Testis (tissue), 3 donors: ENCODE measurements around the gene SYT12. TPM values are rescaled to one million over a fixed set of nuclear protein-coding genes. Genes with fewer than 3 reads are reported as not detected.

ENCODE experiments used
- DNase-seq: peaks from one replicate; pipeline ENCODE4 v3.0.0-alpha.2; 2019
- H3K27ac ChIP-seq, 2 donors: fragments of 200-600 bp; sonication (generic); one replicate each; pipeline ENCODE4 v1.5.1; 2019
- H3K27me3 ChIP-seq: fragments of 200-600 bp; sonication (generic); one replicate; pipeline ENCODE4 v1.5.1; 2019
- H3K36me3 ChIP-seq: fragments of 200-600 bp; sonication (generic); one replicate; pipeline ENCODE4 v1.5.1; 2017; ENCODE audit warnings: low read depth; ENCODE audit errors: missing control alignments
- H3K4me1 ChIP-seq: fragments of 200-600 bp; sonication (generic); one replicate; pipeline ENCODE4 v1.5.1; 2019
- H3K4me3 ChIP-seq, 2 donors: fragments of 200-600 bp; sonication (generic); one replicate each; pipeline ENCODE4 v1.5.1; 2017 to 2019
- H3K9me3 ChIP-seq: fragments of 200-600 bp; sonication (generic); one replicate; pipeline ENCODE4 v1.5.1; 2017
- POLR2A ChIP-seq: fragments of 450-650 bp; IDR thresholded peaks from one replicate; pipeline ENCODE4 v1.6.1; 2017; ENCODE audit warnings: antibody characterized with exemption, mild to moderate bottlenecking, moderate library complexity
- WGBS, 2 donors: methylation state at CpG; one replicate each; pipeline ENCODE4 v1.1.5; 2018; 5-methylcytosine and 5-hydroxymethylcytosine counted together
- intact Hi-C: fragments of 100-400 bp; cut with DNase I; formaldehyde crosslinking; loops from one replicate; pipeline ENCODE4 v1.15.1; 2023; ENCODE audit warnings: low total_unique reads
- polyA plus RNA-seq: library from polyadenylated mRNA; stranded (reverse); fragments of 350-450 nt; fragmentation: Illumina TruSeq; extraction: RNeasy Lipid Tissue Mini Kit (QIAGEN cat#74804); gene quantifications from one replicate; pipeline ENCODE4 v1.2.3, GENCODE V29; 2014; ENCODE audit warnings: low read depth, low replicate concordance; ENCODE audit not compliant: insufficient read depth
- total RNA-seq, 2 donors: library from RNA; depleted of rRNA; stranded (reverse); fragments of >200 nt; gene quantifications; one replicate each; pipeline ENCODE4 v1.2.3, GENCODE V29; 2016
- TF ChIP-seq, protein P1 (sequence below), 3 experiments: fragments of 450-650 bp in 2 of 3; fragments of 200-600 bp in 1 of 3; sonication (generic) in 1 of 3; IDR thresholded peaks; one replicate each; pipeline ENCODE4 v1.5.1; 2016 to 2019; ENCODE audit warnings: antibody characterized with exemption in 3 of 3, mild to moderate bottlenecking in 2 of 3, moderate library complexity in 1 of 3

SYT12 gene
- total and polyA plus RNA-seq, 3 donors from 2014 or later: 3.4 to 4.2 (median 3.7) TPM

DNA sequence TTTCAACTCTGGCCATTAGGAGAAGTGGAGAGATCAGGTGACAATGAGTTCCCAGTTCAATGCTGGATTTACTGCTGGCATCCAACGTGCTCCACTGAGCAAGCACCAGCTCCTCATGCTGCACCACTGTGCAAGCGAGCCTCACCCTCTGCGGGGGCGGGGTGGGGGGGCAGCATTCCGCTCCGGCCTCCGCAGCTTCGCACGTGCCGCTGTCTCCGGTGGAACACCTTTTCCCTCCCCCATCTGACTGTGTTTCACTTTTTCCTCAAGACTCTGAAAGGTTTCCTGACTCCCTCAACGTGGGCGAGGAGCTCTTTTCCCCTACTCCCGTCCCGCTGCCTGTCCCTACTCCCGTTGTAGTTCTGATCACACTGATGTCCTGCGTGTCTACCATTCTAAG lies 32.9 kb downstream of the SYT12 start:
- Histone ChIP-seq H3K36me3 (no peaks in the 10 kb centered on the region), H3K4me1 (peaks cover 33% of the 10 kb centered on the region), H3K4me3 (peak overlapping the region in 1 of 2 donors; percentile 67), H3K9me3 (no peaks in the 10 kb centered on the region), H3K27ac (no peak overlapping the region), H3K27me3 (no peaks in the 10 kb centered on the region)
- intact Hi-C loops: no loop called here
- TF ChIP-seq, protein P1, sequence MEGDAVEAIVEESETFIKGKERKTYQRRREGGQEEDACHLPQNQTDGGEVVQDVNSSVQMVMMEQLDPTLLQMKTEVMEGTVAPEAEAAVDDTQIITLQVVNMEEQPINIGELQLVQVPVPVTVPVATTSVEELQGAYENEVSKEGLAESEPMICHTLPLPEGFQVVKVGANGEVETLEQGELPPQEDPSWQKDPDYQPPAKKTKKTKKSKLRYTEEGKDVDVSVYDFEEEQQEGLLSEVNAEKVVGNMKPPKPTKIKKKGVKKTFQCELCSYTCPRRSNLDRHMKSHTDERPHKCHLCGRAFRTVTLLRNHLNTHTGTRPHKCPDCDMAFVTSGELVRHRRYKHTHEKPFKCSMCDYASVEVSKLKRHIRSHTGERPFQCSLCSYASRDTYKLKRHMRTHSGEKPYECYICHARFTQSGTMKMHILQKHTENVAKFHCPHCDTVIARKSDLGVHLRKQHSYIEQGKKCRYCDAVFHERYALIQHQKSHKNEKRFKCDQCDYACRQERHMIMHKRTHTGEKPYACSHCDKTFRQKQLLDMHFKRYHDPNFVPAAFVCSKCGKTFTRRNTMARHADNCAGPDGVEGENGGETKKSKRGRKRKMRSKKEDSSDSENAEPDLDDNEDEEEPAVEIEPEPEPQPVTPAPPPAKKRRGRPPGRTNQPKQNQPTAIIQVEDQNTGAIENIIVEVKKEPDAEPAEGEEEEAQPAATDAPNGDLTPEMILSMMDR (IDR thresholded peaks at IDR 0.05): no peak
- no peak for TF ChIP-seq POLR2A
- 4 to 18% methylated on average over 15 to 17 of the region's 17 CpGs for WGBS, 2 donors
- DNase-seq: peak; percentile 37

DNA sequence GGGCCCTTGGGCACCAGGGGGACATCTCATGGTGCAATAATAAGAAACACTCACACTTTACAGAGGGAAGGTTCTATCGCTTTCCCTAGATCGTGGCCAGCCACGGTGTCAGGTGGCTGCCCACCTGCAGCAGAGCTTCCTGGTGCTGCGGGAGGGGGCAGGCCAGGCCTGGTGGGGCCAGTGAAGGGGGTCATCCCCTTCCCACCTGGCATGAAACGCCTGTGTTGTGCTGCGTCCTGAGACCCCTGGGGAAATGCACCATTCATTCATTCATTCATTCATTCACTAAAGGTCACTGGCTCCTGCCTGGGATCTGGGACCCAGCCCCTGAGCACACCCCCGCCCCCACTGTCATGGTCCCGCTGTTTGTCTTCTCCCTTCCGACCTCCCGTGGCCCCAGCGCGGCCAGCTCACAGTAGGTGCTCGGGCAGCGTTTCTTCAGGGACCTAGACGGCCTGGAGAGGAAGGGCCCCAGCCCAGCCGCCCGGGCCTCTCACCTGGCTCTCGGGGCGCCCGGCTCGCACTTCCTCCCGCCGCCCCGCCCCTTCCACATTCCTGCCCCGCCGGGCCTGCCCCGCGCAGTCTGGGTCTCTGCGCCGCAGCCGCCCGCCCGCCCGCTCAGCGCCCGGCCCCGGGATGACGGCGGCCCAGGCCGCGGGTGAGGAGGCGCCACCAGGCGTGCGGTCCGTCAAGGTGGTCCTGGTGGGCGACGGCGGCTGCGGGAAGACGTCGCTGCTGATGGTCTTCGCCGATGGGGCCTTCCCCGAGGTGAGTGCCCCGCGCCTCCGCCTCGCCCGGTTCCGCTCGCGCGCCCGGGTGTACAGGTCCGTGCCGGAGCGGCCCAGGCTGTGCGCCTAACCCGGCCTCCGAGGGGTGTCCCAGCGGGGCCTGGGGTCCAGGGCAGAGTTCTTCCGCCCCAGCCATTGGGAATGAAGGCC lies 33.6 kb downstream of the SYT12 start, which contains the start of gene RHOD:
Gene RHOD (plus strand): TSS at position 581 of the 938 bp plus-strand sequence. CDS start 56 bp downstream, at position 637.
- intact Hi-C loops: no loop called here
- no peaks in the 10 kb centered on the region for H3K27me3 ChIP-seq
- DNase-seq: peak; percentile 46
- H3K9me3 ChIP-seq: no peaks in the 10 kb centered on the region
- peaks cover 33% of the 10 kb centered on the region for H3K4me1 ChIP-seq
- TF ChIP-seq, protein P1 (IDR thresholded peaks at IDR 0.05): no peak
- TF ChIP-seq POLR2A: no peak
- peak within 1 kb of the TSS in 1 of 2 donors; percentile 30 for H3K27ac ChIP-seq
- WGBS, 2 donors: 4 to 6% methylated on average over 21 to 63 of the region's 72 CpGs
- H3K36me3 ChIP-seq: no peaks in the 10 kb centered on the region
- H3K4me3 ChIP-seq: peak within 1 kb of the TSS; percentile 55 to 67

DNA sequence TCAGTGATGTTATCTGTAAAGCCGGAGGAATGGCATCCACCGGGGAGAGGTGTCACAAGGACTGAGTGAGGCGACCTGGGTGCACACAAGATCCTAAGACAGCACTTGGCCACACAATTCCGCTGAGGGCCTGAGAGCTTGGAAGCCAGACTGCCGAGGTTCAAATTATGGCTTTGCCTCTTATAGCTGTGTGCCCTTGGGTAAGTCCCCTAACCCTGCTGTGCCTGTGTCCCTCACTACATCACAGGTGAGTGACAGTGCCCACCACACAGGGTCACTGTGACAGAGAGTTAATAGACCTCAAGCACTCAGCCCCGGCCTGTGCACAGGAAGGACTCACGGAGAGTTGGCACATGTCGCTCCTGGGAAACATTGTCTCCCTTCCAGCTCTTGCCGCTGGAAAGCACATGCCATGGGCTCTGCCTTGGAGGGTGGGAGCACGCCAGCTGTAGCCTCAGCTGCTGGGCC lies 34.3 kb downstream of the SYT12 start:
- TF ChIP-seq POLR2A: no peak
- TF ChIP-seq, protein P1 (IDR thresholded peaks at IDR 0.05): no peak
- Histone ChIP-seq H3K4me3 (peak overlapping the region; percentile 55 to 67), H3K9me3 (no peaks in the 10 kb centered on the region), H3K36me3 (no peaks in the 10 kb centered on the region), H3K27ac (no peak overlapping the region), H3K27me3 (no peaks in the 10 kb centered on the region), H3K4me1 (peaks cover 33% of the 10 kb centered on the region)
- no peak for DNase-seq
- WGBS, 2 donors: 27% methylated on average over 10 of the region's 10 CpGs; no CpG with 5 or more reads in 1 of the 2 donors
- intact Hi-C loops: no loop called here

DNA sequence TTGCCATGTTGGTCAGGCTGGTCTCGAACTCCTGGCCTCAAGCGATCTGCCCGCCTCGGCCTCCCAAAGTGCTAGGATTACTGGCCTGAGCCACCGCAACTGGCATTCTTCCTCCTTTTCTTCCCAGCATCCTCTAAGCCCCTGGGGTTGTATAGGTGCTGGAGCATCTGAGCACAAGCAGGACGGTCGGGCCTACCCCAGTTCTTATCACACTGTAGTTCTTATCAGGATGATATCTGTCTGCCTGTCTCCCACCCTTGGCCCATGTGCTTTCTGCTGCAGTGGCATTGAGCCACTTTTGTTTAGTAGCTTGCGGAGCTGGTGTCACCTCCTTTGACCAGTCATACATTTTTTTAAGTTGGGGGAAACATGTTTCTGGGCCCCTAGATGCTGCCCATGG lies 35.6 kb downstream of the SYT12 start:
- peaks cover 33% of the 10 kb centered on the region for H3K4me1 ChIP-seq
- intact Hi-C loops: no loop called here
- H3K9me3 ChIP-seq: no peaks in the 10 kb centered on the region
- no peaks in the 10 kb centered on the region for H3K27me3 ChIP-seq
- no peaks in the 10 kb centered on the region for H3K36me3 ChIP-seq
- TF ChIP-seq POLR2A: no peak
- TF ChIP-seq, protein P1 (IDR thresholded peaks at IDR 0.05): no peak
- no peak overlapping the region for H3K27ac ChIP-seq
- DNase-seq: no peak
- WGBS, 2 donors: 82 to 93% methylated on average over 8 of the region's 8 CpGs
- no peak overlapping the region for H3K4me3 ChIP-seq
